Endothelial cell of umbilical vein (primary cell): ENCODE measurements around the gene LIMA1. TPM values are rescaled to one million over a fixed set of nuclear protein-coding genes. Genes with fewer than 3 reads are reported as not detected.
"Not testable (repeated sequence)": the region's sequence is repeated elsewhere in the genome, so short reads cannot be mapped to it uniquely, and the experiment has no call there.

Source experiments
- BruUV-seq: library from RNA; stranded (reverse); fragments of 400-500 nt; replicated peaks from 2 replicates; lab custom pipeline; 2021; lab: Mats Ljungman, UMichigan
- CTCF ChIA-PET: fragments of 300-600, 350-600 bp; sonication (Branson Sonifier 250); formaldehyde crosslinking; loops from one replicate; lab custom pipeline; 2021; ENCODE audit warnings: antibody characterized with exemption, inconsistent platforms; lab: Charles Lee
- POLR2A ChIA-PET: fragments of 300-600, 350-600 bp; sonication (Branson Sonifier 250); formaldehyde crosslinking; loops from one replicate; lab custom pipeline; 2021; ENCODE audit warnings: antibody characterized with exemption, inconsistent platforms; lab: Charles Lee
- DNase-seq: peaks from one replicate; pipeline ENCODE4 v3.0.0-alpha.2; 2011; ENCODE audit warnings: low read depth, low spot score
- FAIRE-seq: peaks from 2 replicates; lab custom pipeline; 2011; peaks lifted over from hg19 to GRCh38; lab: Jason Lieb, UNC
- H2AFZ ChIP-seq: 2 replicates; pipeline ENCODE4 v1.6.0; 2012; ENCODE audit warnings: low read depth, low read length, control low read depth, inconsistent platforms
- H3K27ac ChIP-seq: 2 replicates; pipeline ENCODE4 v1.5.1; 2011; ENCODE audit warnings: low read depth, mild to moderate bottlenecking, control low read depth, low read length, moderate library complexity; ENCODE audit not compliant: insufficient read depth
- H3K27me3 ChIP-seq, 2 experiments: 2 replicates each; pipeline versions ENCODE4 v1.6.0 to v1.6.1; 2011; ENCODE audit warnings: low read length in 2 of 2, mixed read lengths in 1 of 2; ENCODE audit not compliant: control insufficient read depth in 2 of 2, insufficient read depth in 2 of 2
- H3K36me3 ChIP-seq, 2 experiments: 2 replicates in 1 of 2; 3 replicates in 1 of 2; pipeline ENCODE4 v1.5.1; 2011; ENCODE audit warnings: low read length in 2 of 2, mild to moderate bottlenecking in 1 of 2, moderate library complexity in 1 of 2; ENCODE audit not compliant: control insufficient read depth in 2 of 2, insufficient read depth in 2 of 2; ENCODE audit errors: extremely low read depth in 1 of 2
- H3K4me1 ChIP-seq: 3 replicates; pipeline ENCODE4 v1.5.1; 2011; ENCODE audit warnings: mild to moderate bottlenecking, low read length; ENCODE audit not compliant: control insufficient read depth, insufficient read depth; ENCODE audit errors: extremely low read depth
- H3K4me2 ChIP-seq: 2 replicates; pipeline ENCODE4 v1.6.1; 2011; ENCODE audit warnings: low read length, control low read depth, mixed read lengths; ENCODE audit not compliant: insufficient read depth
- H3K4me3 ChIP-seq, 3 experiments: fragments of 200-600 bp in 1 of 3; sonication (generic), shearing (Covaris generic) in 1 of 3; replicated peaks in 1 of 3; 2 replicates each; pipeline ENCODE4 v1.5.1; 2011 to 2016; ENCODE audit warnings: control low read depth in 3 of 3, low read length in 3 of 3, mild to moderate bottlenecking in 2 of 3, inconsistent platforms in 1 of 3, low read depth in 1 of 3, moderate library complexity in 1 of 3; ENCODE audit not compliant: insufficient read depth in 1 of 3
- H3K79me2 ChIP-seq: 2 replicates; pipeline ENCODE4 v1.6.0; 2012; ENCODE audit warnings: low read length, inconsistent platforms; ENCODE audit not compliant: control insufficient read depth, insufficient read depth
- H3K9ac ChIP-seq: replicated peaks from 2 replicates; pipeline ENCODE3; 2011; ENCODE audit warnings: low read length, control low read depth; ENCODE audit not compliant: insufficient read depth; ENCODE audit errors: extremely low read depth
- H3K9me1 ChIP-seq: replicated peaks from 3 replicates; pipeline ENCODE4 v1.6.0; 2011; ENCODE audit warnings: mild to moderate bottlenecking, low read length; ENCODE audit not compliant: control insufficient read depth, insufficient read depth; ENCODE audit errors: extremely low read depth
- H3K9me3 ChIP-seq: replicated peaks from 2 replicates; pipeline ENCODE4 v1.5.1; 2012; ENCODE audit warnings: low read length, inconsistent platforms; ENCODE audit not compliant: control insufficient read depth, insufficient read depth
- H4K20me1 ChIP-seq: replicated peaks from 2 replicates; pipeline ENCODE3; 2011; ENCODE audit warnings: mild to moderate bottlenecking, low read length; ENCODE audit not compliant: control insufficient read depth, insufficient read depth; ENCODE audit errors: extremely low read depth
- CTCF ChIP-seq, 2 donors: IDR thresholded peaks; 1 replicate in 1 of 2; 2 replicates in 1 of 2; pipeline ENCODE4 v1.5.1; 2011; ENCODE audit warnings: low read length in 2 of 2, mild to moderate bottlenecking in 2 of 2, moderate library complexity in 2 of 2, control low read depth in 1 of 2, inconsistent platforms in 1 of 2, low read depth in 1 of 2; ENCODE audit not compliant: insufficient read depth in 1 of 2; ENCODE audit errors: extremely low read depth in 1 of 2
- EZH2 ChIP-seq: IDR thresholded peaks from 2 replicates; pipeline ENCODE4 v1.6.1; 2012; ENCODE audit warnings: borderline replicate concordance, low read depth, mild to moderate bottlenecking, moderate library complexity, low read length, inconsistent platforms; ENCODE audit not compliant: severe bottlenecking
- FOS ChIP-seq: IDR thresholded peaks from 2 replicates; pipeline ENCODE4 v1.6.1; 2011; ENCODE audit warnings: mild to moderate bottlenecking, low read length, moderate library complexity, borderline replicate concordance; ENCODE audit not compliant: insufficient read depth
- GATA2 ChIP-seq: IDR thresholded peaks from 2 replicates; pipeline ENCODE4 v1.7.0; 2011; ENCODE audit warnings: low read depth, mild to moderate bottlenecking, moderate library complexity, mixed read lengths, low read length; ENCODE audit not compliant: insufficient read length, insufficient read depth
- JUN ChIP-seq: IDR thresholded peaks from 2 replicates; pipeline ENCODE4 v1.6.1; 2011; ENCODE audit warnings: borderline replicate concordance, low read depth; ENCODE audit not compliant: insufficient read length, insufficient read depth
- MAX ChIP-seq: IDR thresholded peaks from 2 replicates; pipeline ENCODE4 v1.6.1; 2011; ENCODE audit not compliant: insufficient read depth, insufficient read length
- MYC ChIP-seq: IDR thresholded peaks from one replicate; pipeline ENCODE4 v1.6.1; 2011; ENCODE audit warnings: mild to moderate bottlenecking, low read depth, low read length
- POLR2A ChIP-seq: IDR thresholded peaks from 2 replicates; pipeline ENCODE4 v1.6.1; 2012; ENCODE audit warnings: low read depth, mild to moderate bottlenecking, control low read depth, low read length
- POLR2AphosphoS5 ChIP-seq: IDR thresholded peaks from 2 replicates; pipeline ENCODE4 v1.6.1; 2012; ENCODE audit warnings: low read depth, mild to moderate bottlenecking, control low read depth, low read length, moderate library complexity; ENCODE audit not compliant: insufficient read depth
- dilution Hi-C: fragments of 300-500 bp; cut with MboI; formaldehyde crosslinking; loops from one replicate; pipeline ENCODE4 v1.15.0; 2019; ENCODE audit warnings: low sequenced_read_pairs; ENCODE audit not compliant: extremely low pct_ligation_motif_present
- intact Hi-C: fragments of 100-400 bp; cut with micrococcal nuclease; formaldehyde crosslinking; loops from one replicate; pipeline ENCODE4 v1.10.0; 2022
- polyA plus RNA-seq, 4 experiments: library from polyadenylated mRNA; depleted of rRNA in 3 of 4; stranded (reverse) in 3 of 4; unstranded in 1 of 4; fragments of >200 nt; gene quantifications; 2 replicates each; pipeline versions ENCODE4 v1.2.1 to v1.2.3, GENCODE V29; 2011 to 2012; ENCODE audit warnings: missing spikeins in 1 of 4
- total RNA-seq: library from RNA; stranded (reverse); gene quantifications from 2 replicates; pipeline ENCODE4 v1.2.3, GENCODE V29; 2021

Gene LIMA1
- total and polyA plus RNA-seq, 2 donors (not counting 3 experiments of a cell fraction or from before 2014, with no cell fraction given), result 35.0 to 87.3 TPM

GRCh38 chr12:50313256-50313931 is 30.1 kb upstream of the LIMA1 start:
- no peak for DNase-seq
- H3K27ac ChIP-seq, result no peak overlapping the region
- no peak overlapping the region for H3K4me3 ChIP-seq
- no peaks in the 10 kb centered on the region for H3K9me3 ChIP-seq
- no peak for FAIRE-seq
- H3K4me1 ChIP-seq, result no peaks in the 10 kb centered on the region
- H3K4me2 ChIP-seq, result no peak overlapping the region
- dilution Hi-C loops, result no loop called here
- no peaks in the 10 kb centered on the region for H3K36me3 ChIP-seq
- no peak overlapping the region for H2AFZ ChIP-seq
- intact Hi-C loops, result no loop called here
- no peak for TF ChIP-seq FOS
- no peak for TF ChIP-seq GATA2
- no peak for TF ChIP-seq CTCF (IDR thresholded peaks at IDR 0.05; ENCODE audit: extremely low read depth in 1 of 2, insufficient read depth in 1 of 2, low read depth in 1 of 2, low read length in 2 of 2)
- TF ChIP-seq POLR2AphosphoS5, result no peak
- TF ChIP-seq MAX, result no peak
- no peak for TF ChIP-seq EZH2
- TF ChIP-seq MYC, result no peak
- no peak for TF ChIP-seq POLR2A
- no peak for TF ChIP-seq JUN
- no peaks in the 10 kb centered on the region for H3K9me1 ChIP-seq
- ChIA-PET POLR2A (no interaction called here), CTCF (interaction anchor here (1.2 to 6.7 kb wide), 12 partner anchors 16 to 238 kb away, joined by 4 to 181 read pairs (median 10); partner anchors contain the start of gene COX14)
- BruUV-seq, result no TSS peak
- H3K9ac ChIP-seq, result no peak overlapping the region
- H4K20me1 ChIP-seq, result no peaks in the 10 kb centered on the region
- no peaks in the 10 kb centered on the region for H3K27me3 ChIP-seq
- no peaks in the 10 kb centered on the region for H3K79me2 ChIP-seq

- POLR2A ChIA-PET, H3K27ac ChIP-seq, H3K4me1 ChIP-seq, H3K4me3 ChIP-seq, H3K79me2 ChIP-seq, DNase-seq, H4K20me1 ChIP-seq, H3K9me1 ChIP-seq, H2AFZ ChIP-seq, H3K27me3 ChIP-seq, H3K9me3 ChIP-seq, FAIRE-seq, H3K4me2 ChIP-seq, BruUV-seq, H3K9ac ChIP-seq, intact Hi-C loops, dilution Hi-C loops, H3K36me3 ChIP-seq: not testable (repeated sequence)
- CTCF ChIA-PET, result interaction anchor here (1.0 to 6.7 kb wide), 4 partner anchors 50 to 238 kb away, joined by 3 to 181 read pairs (median 4); no protein-coding TSS in a partner anchor
Measured at GRCh38 chr12:50311858-50312609, 28.7 kb upstream of the LIMA1 start.
